GM19193 (cell line): ENCODE measurements around the gene KRT80.

Source experiments
- POLR2A ChIP-seq: IDR thresholded peaks from 4 replicates; pipeline ENCODE4 v1.6.1; 2011; ENCODE audit not compliant: insufficient read depth, insufficient read length; ENCODE audit errors: extremely low read depth

The KRT80 gene

DNA sequence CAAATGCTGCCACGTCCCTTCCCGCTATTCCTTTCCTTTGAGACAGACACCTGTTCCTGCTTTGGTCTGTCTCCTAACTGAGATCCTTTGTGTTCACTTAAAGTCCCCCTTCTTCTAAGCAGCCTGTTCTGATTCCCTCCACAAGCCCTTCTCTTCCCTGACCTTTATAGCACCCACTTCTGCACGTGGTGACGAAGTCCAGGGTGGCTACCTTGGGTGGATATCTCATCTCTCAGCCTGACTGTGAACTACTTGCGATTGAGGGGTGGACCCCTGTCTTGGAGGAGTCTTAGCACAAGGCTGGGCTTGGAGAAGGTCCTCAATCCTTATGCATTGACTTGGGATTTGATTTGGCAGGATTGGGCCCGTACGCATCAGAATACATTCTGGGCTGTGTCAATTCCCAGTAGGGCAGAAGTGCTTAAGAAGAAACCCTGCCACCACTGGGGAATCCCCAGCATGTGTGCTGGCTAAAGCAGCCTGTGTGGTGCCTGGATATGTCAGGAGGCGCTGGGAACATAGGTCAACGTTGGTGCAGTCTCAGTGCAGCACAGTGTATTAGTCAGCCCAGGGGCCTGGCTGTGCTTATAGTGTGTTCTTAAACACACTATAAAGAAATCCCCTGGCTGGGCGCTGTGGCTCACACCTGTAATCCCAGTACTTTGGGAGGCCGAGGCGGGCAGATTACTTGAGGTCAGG, 23.6 kb downstream of the KRT80 start:
- TF ChIP-seq POLR2A: no peak

DNA sequence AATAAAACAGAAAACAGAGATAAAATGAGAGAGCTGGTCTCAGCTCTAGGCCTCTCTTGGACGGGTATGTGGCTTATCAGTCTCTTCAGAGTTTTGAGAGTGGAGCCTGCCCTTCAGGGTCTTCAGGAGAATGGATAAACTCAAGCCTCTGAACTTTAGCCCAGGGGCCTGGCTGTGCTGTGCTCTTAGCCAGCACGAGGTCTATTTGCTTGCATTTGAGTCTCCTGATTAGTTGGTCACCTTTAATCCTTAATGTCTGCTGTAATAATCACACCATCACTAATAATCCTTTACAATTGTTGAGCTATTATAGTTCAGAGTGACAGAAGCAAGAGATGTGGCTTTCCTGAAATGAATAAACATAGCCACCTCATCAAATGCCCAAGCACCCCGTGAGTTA, 24.3 kb downstream of the KRT80 start:
- no peak for TF ChIP-seq POLR2A

DNA sequence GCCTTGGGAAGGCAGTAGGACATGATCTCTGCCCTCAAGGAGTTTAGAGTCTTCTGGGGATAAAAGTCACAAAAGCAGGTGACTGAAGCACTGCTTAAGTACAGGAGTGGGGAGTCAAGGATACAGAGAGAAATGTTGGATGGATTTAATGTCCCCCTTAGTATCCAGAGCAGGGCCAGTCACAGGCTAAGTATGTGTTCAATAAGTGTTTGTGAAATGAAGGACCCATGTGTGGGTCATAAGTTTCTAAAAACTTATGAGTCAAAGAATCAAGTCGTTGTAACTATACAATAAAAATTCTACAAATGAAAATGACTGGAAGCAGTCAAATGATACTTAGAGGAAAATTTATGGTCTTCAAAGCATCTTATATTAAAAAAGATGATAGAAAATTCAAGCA, 25.1 kb downstream of the KRT80 start:
- no peak for TF ChIP-seq POLR2A

DNA sequence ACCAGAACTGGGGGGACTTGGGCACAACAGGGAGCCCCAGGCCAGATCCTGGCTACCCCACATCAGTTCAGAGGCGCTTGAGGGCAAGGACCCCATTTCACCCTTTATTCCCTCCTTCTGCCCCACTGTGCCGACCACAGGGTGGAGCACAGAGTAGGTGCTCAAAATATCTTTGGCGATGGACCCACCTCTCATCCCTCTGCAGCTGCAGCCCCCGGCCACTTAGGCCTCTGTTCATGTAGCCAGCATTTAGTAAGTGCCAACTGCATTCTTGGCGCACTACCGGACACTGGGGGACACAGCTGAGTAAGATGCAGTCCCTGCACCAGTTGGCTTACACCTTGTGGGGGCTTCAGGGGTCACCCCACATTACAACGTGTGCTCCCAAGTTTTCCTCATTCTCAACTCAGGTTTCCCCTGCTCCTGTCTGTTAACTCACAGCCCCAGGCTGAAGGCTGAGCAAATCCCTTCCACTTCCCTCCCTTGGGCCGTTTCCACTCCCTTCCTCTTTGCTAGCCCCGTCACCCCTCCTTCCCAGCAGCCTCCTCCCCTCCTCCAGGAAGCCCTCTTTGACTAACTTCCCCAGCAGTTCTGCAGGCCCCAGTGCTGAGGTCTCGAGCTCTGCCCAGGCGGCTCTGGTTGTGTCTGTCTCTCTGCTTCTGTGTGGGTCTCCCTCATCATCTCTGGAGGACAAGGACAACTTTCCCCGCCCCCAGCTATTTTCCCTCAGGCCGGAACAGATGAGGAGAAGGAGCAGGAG, 26.5 kb downstream of the KRT80 start:
- TF ChIP-seq POLR2A: no peak

DNA sequence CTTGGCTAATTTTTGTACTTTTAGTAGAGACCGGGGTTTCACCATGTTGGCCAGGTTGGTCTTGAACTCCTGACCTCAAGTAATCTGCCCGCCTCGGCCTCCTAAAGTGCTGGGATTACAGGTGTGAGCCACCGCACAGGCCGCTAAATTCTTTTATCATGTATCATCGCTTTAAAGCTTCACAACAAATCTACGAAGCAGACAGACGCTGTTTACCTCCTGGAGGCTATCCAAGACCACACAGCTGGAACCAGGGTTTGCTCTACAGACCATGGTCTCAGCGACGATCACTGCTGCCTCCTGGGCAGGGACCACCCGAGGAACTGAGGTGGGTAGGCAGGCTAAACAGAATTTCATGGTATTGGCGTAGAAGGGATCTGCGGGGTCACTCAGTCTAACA, 27.2 kb downstream of the KRT80 start:
- TF ChIP-seq POLR2A: no peak

DNA sequence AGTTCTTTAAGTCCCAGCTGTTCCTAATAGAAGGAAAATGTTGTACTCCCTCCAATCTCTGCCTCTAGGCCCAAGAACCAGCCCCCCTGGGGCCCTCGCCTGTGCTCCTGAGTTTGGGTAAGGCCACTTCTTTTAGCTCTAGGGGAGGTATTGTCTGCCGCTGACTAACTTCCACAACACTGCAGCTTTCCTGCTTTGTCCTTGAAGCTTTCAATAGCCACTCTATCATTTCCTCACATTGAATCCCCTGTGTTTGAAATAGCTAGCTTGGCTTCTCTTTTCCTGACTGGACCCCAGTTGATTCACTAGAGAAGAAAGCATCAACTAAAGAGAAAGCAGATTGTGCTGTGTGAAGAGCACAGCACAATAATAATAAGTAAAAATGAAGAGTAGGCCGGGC, 28.8 kb downstream of the KRT80 start:
- no peak for TF ChIP-seq POLR2A

DNA sequence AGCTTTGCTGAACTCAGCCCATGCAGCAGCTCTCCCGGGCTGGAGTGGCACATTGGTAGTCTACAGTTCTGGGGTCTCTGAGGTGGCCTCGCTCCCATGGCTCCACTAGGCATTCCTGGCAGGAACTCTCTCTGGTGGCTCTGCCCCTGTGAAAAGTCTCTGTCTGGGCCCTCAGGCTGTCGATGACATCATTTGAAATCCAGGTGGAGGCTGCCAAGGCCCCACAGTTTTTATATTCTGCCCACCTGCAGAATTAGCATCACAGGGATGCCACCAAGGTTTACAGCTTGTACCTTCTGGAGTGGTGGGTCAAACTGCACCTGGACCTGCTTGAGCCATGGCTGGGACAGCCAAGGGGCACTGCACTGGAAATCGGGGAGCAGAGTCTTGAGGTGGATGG, 31.6 kb downstream of the KRT80 start:
- no peak for TF ChIP-seq POLR2A

DNA sequence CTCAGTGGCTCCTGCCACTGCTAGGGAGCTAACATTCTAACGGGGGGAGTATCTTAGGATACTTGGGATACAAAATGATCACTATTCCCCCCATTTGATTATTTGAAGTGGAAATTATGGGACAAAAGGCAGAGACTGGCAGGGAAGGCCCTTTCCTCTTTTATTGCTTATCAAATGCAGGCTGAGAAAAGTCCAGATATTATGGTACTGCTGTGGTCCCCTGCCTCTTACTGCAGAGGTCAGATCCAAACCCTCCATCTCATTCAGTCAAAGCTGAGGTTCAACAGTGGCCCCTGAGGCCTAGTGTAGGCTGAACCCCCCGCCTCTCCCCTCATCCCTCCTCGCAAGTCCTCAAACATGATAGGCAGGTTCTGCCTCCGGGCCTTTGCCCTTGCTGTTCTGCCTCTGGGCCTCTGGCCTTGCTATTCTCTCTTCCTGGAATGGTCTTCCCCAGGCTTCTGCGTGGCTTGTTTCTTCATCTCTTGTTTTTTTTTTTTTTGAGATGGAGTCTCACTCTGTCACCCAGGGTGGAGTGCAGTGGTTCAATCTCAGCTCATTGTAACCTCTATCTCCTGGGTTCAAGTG, 34.2 kb downstream of the KRT80 start:
- TF ChIP-seq POLR2A: no peak

DNA sequence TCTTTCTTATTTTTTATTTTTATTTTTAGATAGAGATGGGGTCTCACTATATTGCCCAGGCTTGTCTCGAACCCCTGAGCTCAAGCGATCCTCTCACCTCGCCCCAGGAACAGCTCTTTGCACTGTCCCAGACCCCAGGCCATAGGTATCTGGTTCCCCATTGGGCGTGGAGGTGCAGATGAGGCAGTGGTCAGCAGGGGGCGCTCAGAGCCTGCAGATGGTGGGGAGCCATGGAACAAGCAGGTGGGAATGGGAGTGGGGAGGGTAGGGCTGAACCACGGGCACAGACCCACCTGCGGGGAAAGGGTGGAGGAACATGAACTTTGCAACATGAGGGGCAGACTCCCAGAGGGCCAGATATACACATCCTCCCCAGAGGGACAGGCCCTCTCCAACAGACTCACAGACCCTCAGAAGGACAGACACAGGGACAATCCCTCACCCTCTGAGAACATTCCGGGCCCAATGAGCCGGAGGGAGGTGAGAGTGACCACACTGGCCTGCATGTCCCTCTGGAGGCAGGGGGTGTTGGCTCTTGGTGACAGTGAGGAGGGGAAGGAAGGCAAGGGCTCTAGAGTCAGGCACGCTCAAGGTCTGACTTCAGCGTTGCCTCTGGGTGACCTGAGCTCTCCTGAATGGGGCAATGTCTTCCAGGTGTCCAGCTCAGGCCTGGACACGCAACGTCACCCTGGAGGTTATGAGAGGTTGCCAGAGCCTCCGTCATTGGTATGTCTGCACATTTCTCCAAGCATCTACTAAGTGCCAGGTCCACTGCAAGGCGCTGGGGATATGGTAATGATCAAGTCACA, 34.9 kb downstream of the KRT80 start:
- TF ChIP-seq POLR2A: no peak

DNA sequence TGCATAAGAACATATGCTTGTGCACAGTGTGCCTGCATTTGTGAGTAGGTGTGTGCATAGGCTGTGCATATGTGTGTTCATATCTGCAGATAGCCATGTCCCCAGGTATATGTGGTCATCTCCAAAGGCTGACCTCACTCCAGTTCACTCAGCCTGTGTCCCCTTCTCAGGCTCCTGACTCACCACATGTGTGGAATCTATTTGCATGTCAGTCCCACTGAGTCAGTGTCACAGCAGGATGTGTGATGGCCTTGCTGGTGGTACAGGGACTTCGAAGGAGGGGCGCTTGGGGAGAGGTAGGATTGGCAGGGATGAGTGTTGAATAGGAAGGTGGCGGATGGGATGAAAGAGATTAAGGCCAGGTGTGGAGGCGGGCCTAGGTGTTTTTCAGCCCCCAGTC, 35.5 kb downstream of the KRT80 start:
- no peak for TF ChIP-seq POLR2A

DNA sequence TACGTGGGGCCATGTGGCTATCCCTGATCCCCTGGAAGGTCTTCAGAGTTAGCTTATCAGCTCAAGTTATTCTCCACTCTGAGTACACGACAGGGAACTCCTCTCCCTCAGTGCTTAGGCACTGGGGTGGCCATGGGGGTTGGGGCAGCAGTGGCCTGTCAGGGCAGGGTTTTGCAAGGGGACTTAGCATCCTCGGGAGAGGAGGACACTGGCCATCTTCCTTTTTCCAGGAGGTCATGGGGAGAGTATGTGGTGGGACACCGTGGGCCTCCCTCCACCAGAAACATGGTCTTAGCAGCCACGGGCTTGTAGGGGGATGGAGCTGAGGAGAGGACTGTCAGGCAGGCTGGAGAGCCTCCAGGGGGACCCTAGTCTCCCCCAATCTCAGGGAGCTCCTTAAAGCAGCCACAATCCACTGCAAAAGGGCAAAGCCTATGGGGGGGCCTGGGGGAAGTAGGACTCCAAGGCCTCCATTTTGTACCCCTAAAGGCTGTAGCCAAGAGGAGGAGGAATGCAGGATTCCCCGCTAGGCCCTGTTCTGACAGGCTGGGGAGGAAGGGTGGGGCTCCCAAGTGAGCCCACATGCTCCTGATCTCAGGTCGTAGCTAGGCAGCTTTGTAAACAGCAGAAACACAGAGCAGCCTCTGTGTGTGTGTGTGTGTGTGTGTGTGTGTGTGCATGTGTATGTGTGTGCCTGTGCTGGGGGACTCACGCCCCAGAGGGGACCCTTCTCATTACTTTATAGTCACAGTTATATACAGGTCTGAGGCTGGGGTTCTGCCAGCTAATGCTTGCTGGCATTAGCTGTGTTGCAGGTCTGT, 36.6 kb downstream of the KRT80 start:
- TF ChIP-seq POLR2A: no peak

DNA sequence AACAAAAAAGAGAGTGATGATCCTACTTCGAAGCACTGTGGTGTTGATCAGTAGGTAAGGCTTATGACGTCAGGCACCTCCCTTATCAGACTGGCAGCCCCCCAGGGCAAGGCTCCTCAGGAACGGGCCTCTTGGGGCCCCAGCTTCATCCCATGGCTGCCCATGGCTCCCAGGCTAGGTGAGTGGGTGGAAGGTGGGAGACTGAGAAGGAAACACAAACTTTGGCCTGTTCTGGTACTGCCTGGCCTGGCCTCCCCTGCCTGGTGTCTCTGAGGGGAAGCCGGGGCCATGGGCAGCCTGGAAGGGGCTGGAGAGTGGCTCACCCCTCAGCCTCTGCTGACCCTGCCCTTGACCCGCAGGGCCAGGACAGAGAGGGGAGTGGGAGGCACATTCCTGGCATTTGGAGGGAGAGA, 38.9 kb downstream of the KRT80 start:
- no peak for TF ChIP-seq POLR2A

DNA sequence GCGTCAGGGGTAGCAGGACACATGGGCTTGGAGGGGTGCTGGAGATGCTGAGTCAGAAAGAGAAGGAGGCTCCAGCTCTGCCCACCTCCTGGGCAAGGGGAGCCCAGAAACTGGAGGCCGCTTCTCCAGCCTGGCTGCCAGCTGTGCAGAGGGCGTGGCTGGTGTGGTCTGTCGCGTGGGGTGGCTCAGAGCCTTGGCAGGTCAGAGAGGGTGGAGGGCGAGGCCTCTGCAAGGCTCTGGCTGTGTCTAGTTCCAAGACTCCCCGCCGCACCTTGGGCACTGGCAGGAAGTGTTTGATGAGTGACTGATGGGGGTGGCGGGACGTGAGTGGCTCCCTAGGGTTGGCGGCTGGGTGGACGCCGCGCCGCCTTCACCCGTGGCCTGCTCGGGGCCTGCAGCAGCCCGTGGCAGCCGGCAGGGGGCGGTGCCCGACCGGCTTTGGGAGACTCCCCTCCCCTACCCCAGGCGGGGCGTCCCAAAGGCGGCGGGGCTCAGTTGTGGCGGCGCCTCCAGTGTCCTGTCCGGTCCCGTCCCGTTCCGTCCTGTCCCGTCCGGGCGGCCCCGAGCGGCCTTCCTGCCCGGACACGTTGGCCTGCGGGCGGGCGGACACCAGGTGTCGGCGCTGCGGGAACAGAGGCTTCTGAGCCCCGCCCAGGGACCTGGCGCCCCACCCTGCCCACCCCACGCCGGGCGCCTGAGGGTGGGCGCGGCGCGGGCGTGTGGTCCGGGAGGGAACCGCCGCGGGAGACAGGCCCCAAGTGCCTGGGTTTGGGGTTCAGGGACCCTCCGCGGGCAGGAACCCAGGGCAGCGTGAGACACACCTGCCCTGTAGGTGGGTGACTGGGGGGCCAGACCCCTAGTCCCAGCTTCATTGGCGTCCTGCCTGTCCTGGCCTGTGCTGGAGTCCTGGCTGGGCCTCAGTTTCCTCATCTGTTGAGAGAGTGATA, 39.7 kb downstream of the KRT80 start:
- no peak for TF ChIP-seq POLR2A
